ENCODE results near the gene TMEM132C.

Gene TMEM132C

DNA sequence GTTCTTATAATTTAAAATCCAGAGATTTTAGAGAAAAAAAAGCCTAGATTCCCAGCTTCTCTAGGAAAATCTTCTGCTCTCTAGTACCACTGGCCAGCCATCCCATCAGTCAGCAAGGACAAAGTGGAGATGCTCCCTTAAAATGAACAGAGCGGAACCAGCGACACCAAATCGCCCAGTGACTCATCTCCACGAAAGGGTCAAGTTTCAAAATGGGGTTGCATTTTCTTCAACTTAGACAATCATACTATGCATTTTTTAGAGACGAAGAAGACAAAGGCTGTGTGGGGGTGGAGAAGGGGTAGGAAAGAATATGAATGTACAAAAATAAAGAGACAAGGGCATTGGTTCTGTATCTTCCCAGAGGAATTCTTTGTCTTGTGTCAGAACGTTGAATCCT, 344.8 kb downstream of the TMEM132C start:
- TF ChIP-seq, protein P1, sequence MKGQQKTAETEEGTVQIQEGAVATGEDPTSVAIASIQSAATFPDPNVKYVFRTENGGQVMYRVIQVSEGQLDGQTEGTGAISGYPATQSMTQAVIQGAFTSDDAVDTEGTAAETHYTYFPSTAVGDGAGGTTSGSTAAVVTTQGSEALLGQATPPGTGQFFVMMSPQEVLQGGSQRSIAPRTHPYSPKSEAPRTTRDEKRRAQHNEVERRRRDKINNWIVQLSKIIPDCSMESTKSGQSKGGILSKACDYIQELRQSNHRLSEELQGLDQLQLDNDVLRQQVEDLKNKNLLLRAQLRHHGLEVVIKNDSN (IDR thresholded peaks at IDR 0.05), result no peak
- no peak for TF ChIP-seq FOXM1 (IDR thresholded peaks at IDR 0.05; ENCODE audit: borderline replicate concordance, low read depth)
- TF ChIP-seq ZBTB7A (IDR thresholded peaks at IDR 0.05; ENCODE audit: low read depth), result no peak

GRCh38 chr12:128612150-128612850, 345.3 kb downstream of the TMEM132C start:
- TF ChIP-seq CREB1 (IDR thresholded peaks at IDR 0.05; ENCODE audit: low read depth), result no peak
- TF ChIP-seq TCF12 (IDR thresholded peaks at IDR 0.05; ENCODE audit: low read depth), result no peak
- TF ChIP-seq, protein P1 (IDR thresholded peaks at IDR 0.05), result no peak
- no peak for TF ChIP-seq CEBPB (IDR thresholded peaks at IDR 0.05)
- TF ChIP-seq EGR1 (IDR thresholded peaks at IDR 0.05), result no peak
- TF ChIP-seq RAD21 (IDR thresholded peaks at IDR 0.05; ENCODE audit: low read depth), result no peak
- no peak for TF ChIP-seq TEAD4 (IDR thresholded peaks at IDR 0.05)
- TF ChIP-seq YY1 (IDR thresholded peaks at IDR 0.05; ENCODE audit: low read depth), result no peak

DNA sequence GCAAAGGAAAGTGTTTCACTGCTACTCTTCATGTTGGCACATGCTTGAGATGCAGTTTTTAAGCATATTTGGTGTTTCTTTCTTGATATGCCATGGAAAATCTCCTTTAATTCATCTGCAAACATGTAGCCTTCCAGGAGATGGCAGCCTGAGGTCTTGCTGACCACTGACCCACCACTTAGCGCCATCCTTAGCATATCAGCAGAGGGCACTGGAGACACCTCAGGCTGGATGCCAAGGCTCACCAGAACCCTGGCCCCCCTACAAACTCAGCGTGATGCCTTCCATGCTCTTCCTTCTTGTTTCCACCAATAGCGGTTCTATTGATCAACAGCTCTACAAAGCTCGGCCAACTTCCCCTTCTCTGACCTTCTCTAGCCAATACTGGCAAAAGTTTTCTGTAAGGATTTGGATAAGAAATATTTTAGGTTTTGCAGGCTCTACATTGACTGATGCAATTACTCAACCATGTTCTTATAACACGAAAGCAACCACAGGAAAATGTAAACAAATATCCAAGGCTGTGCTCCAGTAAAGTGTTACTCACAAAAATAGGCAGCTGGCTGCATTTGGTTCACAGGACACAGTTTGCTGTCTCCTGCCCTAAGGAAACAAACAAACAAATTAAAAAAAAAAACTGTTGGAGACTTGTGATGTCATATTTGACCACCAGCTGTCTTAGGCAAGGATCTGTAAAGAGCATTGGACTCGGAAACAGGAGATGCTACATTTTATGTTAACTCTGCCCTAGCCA, 347.0 kb downstream of the TMEM132C start:
- TF ChIP-seq NFIC (IDR thresholded peaks at IDR 0.05) (no peak), CREB1 (IDR thresholded peaks at IDR 0.05; ENCODE audit: low read depth) (no peak), MAX (IDR thresholded peaks at IDR 0.05) (no peak), REST (IDR thresholded peaks at IDR 0.05; ENCODE audit: low read depth) (no peak), CEBPB (IDR thresholded peaks at IDR 0.05) (no peak), ZBTB7A (IDR thresholded peaks at IDR 0.05; ENCODE audit: low read depth) (no peak), FOXM1 (IDR thresholded peaks at IDR 0.05; ENCODE audit: borderline replicate concordance, low read depth) (no peak), YY1 (IDR thresholded peaks at IDR 0.05; ENCODE audit: low read depth) (no peak), EP300 (IDR thresholded peaks at IDR 0.05; ENCODE audit: borderline replicate concordance) (no peak), TAF1 (IDR thresholded peaks at IDR 0.05; ENCODE audit: low read depth) (no peak), TCF12 (IDR thresholded peaks at IDR 0.05; ENCODE audit: low read depth) (no peak), EGR1 (IDR thresholded peaks at IDR 0.05) (no peak), RAD21 (IDR thresholded peaks at IDR 0.05; ENCODE audit: low read depth) (no peak), TEAD4 (IDR thresholded peaks at IDR 0.05) (no peak)
- TF ChIP-seq, protein P1 (IDR thresholded peaks at IDR 0.05), result no peak

- TF ChIP-seq TAF1 (IDR thresholded peaks at IDR 0.05; ENCODE audit: low read depth) (no peak), EGR1 (IDR thresholded peaks at IDR 0.05) (no peak), CEBPB (IDR thresholded peaks at IDR 0.05) (no peak)
Observed at GRCh38 chr12:128617304-128617833, 350.4 kb downstream of the TMEM132C start.

DNA sequence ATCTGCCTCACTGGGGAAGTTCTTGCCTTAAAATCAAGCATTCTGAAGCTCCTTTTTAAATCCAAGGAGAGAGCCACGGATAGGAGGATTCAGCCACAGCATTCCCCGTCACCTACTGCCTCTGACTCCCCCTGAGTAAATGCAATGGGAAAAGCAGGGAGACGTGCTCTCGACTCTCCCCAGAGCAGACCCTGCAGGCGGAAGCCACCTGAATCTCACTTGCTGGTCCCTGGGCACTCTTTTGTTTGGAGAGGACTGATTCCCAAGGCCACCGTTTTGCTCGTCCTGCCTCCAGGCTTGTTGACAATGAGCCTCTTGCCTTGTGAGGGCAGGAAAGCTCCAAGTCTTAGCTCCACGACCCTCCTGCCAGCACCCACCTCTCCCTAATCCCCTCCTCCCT, 352.3 kb downstream of the TMEM132C start:
- TF ChIP-seq MAX (IDR thresholded peaks at IDR 0.05) (no peak), TAF1 (IDR thresholded peaks at IDR 0.05; ENCODE audit: low read depth) (no peak), RAD21 (IDR thresholded peaks at IDR 0.05; ENCODE audit: low read depth) (no peak), REST (IDR thresholded peaks at IDR 0.05; ENCODE audit: low read depth) (no peak), FOXM1 (IDR thresholded peaks at IDR 0.05; ENCODE audit: borderline replicate concordance, low read depth) (no peak), ZBTB7A (IDR thresholded peaks at IDR 0.05; ENCODE audit: low read depth) (no peak), NFIC (IDR thresholded peaks at IDR 0.05) (no peak), EGR1 (IDR thresholded peaks at IDR 0.05) (no peak), CREB1 (IDR thresholded peaks at IDR 0.05; ENCODE audit: low read depth) (no peak), TEAD4 (IDR thresholded peaks at IDR 0.05) (no peak), CEBPB (IDR thresholded peaks at IDR 0.05) (no peak), EP300 (IDR thresholded peaks at IDR 0.05; ENCODE audit: borderline replicate concordance) (no peak), YY1 (IDR thresholded peaks at IDR 0.05; ENCODE audit: low read depth) (no peak), TCF12 (IDR thresholded peaks at IDR 0.05; ENCODE audit: low read depth) (no peak)
- TF ChIP-seq, protein P1 (IDR thresholded peaks at IDR 0.05), result no peak

Measured in Ishikawa (cell line).